Prostate gland (tissue), 2 donors: ENCODE measurements around the gene ZNF185. TPM values are rescaled to one million over a fixed set of nuclear protein-coding genes. Genes with fewer than 3 reads are reported as not detected.
A peak's percentile ranks its signal among the peaks of the same experiment; 100 is the strongest.

Experiments used
- DNase-seq: peaks from one replicate; pipeline ENCODE4 v3.0.0-alpha.2; 2019; ENCODE audit warnings: low spot score
- H3K27ac ChIP-seq, 2 donors: fragments of 200-600 bp; sonication (generic); 2 replicates each; pipeline ENCODE4 v1.5.1; 2017 to 2019
- H3K27me3 ChIP-seq: fragments of 200-600 bp; sonication (generic); replicated peaks from 2 replicates; pipeline ENCODE4 v1.5.1; 2019; ENCODE audit not compliant: insufficient read depth
- H3K36me3 ChIP-seq, 2 donors: fragments of 200-600 bp; sonication (generic); 1 replicate in 1 of 2; 2 replicates in 1 of 2; pipeline versions ENCODE4 v1.5.1 to v1.8.1; 2017 to 2019
- H3K4me1 ChIP-seq: fragments of 200-600 bp; sonication (generic); replicated peaks from 2 replicates; pipeline ENCODE4 v1.5.1; 2019
- H3K4me3 ChIP-seq, 2 donors: fragments of 200-600 bp; sonication (generic); 2 replicates each; pipeline ENCODE4 v1.5.1; 2017 to 2019
- H3K9me3 ChIP-seq: fragments of 200-600 bp; sonication (generic); 2 replicates; pipeline ENCODE4 v1.5.1; 2017
- POLR2A ChIP-seq: fragments of 450-650 bp; IDR thresholded peaks from one replicate; pipeline ENCODE4 v1.6.1; 2016; ENCODE audit warnings: antibody characterized with exemption, mild to moderate bottlenecking
- POLR2AphosphoS5 ChIP-seq: sonication (generic); formaldehyde crosslinking; IDR thresholded peaks from one replicate; pipeline ENCODE4 v1.6.1; 2017; ENCODE audit warnings: antibody characterized with exemption
- WGBS: methylation state at CpG from one replicate; pipeline ENCODE4 v1.1.5; 2018; 5-methylcytosine and 5-hydroxymethylcytosine counted together
- intact Hi-C: fragments of 100-400 bp; cut with DNase I; formaldehyde crosslinking; loops from one replicate; pipeline ENCODE4 v1.14.2; 2022
- total RNA-seq, 2 donors: library from RNA; depleted of rRNA; stranded (reverse); fragments of >200 nt; gene quantifications; one replicate each; pipeline ENCODE4 v1.1.0, GENCODE V29; 2016
- TF ChIP-seq, protein P1 (sequence below), 4 experiments: fragments of 200-600 bp in 2 of 4; fragments of 450-650 bp in 2 of 4; sonication (generic) in 2 of 4; IDR thresholded peaks; 1 replicate in 3 of 4; 2 replicates in 1 of 4; pipeline ENCODE4 v1.5.1; 2016 to 2019; ENCODE audit warnings: antibody characterized with exemption in 4 of 4, mild to moderate bottlenecking in 2 of 4, moderate library complexity in 2 of 4

ZNF185 gene
- total RNA-seq, 2 donors from 2014 or later, result 20.3 to 27.1 TPM

DNA sequence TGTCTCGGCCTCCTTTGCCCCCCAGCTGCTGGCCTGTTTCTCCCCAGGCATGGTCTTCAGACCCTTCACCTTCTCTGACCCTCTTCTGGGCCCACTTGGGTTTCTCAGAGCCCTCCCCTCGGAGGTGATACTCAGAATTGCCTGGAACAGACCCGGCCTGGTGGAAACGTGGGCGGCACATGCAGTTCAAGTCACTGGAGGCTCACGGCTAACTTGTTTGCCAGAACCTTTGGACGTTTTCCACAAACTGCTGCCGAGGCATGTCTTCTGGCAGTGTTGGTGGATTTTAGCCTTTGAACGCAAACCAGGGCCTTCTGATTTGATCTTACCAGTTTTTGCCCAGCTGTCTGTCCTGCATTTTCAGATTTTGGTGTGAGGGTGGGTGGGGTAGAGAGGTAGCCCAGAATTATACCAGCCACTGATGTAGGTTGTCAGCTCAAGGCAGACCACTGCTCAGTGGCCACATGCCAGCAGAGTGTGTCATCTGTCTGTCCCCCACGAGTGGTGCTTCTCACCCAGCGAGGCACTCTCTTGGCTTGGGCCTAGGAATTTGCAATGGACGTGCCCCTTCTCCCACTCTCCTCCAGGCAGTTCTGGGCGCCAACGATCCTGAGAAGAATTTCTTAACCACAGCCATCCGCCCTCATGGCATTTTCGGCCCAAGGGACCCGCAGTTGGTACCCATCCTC is 32.5 kb upstream of the ZNF185 start:
- Histone ChIP-seq H3K9me3 (no peaks in the 10 kb centered on the region), H3K4me1 (no peaks in the 10 kb centered on the region), H3K4me3 (no peak overlapping the region), H3K27ac (peak overlapping the region in 1 of 2 donors; percentile 35), H3K36me3 (no peaks in the 10 kb centered on the region), H3K27me3 (no peaks in the 10 kb centered on the region)
- TF ChIP-seq POLR2AphosphoS5, result no peak
- no peak for TF ChIP-seq POLR2A
- TF ChIP-seq, protein P1, sequence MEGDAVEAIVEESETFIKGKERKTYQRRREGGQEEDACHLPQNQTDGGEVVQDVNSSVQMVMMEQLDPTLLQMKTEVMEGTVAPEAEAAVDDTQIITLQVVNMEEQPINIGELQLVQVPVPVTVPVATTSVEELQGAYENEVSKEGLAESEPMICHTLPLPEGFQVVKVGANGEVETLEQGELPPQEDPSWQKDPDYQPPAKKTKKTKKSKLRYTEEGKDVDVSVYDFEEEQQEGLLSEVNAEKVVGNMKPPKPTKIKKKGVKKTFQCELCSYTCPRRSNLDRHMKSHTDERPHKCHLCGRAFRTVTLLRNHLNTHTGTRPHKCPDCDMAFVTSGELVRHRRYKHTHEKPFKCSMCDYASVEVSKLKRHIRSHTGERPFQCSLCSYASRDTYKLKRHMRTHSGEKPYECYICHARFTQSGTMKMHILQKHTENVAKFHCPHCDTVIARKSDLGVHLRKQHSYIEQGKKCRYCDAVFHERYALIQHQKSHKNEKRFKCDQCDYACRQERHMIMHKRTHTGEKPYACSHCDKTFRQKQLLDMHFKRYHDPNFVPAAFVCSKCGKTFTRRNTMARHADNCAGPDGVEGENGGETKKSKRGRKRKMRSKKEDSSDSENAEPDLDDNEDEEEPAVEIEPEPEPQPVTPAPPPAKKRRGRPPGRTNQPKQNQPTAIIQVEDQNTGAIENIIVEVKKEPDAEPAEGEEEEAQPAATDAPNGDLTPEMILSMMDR (IDR thresholded peaks at IDR 0.05), result no peak
- WGBS, result 23% methylated on average over 17 of the region's 17 CpGs
- intact Hi-C loops, result no loop called here
- peak; percentile 23 for DNase-seq

DNA sequence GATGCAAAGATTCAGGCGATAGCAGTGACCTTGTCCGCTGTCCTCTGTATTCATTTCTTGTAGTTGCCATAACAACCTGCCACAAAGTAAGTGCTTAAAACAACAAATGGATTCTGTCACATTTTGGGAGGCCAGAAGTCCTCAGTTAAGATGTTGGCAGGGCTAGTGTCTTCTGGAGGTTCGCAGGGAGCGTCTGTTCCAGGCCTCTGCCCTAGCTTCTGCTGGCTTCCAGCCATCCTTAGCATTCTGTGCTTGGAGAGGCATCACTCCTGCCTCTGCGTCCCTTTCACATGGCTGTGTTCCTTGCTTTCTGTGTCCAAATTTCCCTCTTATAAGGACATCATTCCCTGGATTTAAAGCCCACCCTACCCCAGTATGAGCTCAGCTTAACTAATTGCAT is 31.5 kb upstream of the ZNF185 start:
- no peaks in the 10 kb centered on the region for H3K27me3 ChIP-seq
- no peak for DNase-seq
- TF ChIP-seq POLR2A (no peak), POLR2AphosphoS5 (no peak)
- TF ChIP-seq, protein P1 (IDR thresholded peaks at IDR 0.05), result no peak
- no peak overlapping the region for H3K4me3 ChIP-seq
- WGBS, result 69% methylated on average over 5 of the region's 5 CpGs
- no peaks in the 10 kb centered on the region for H3K9me3 ChIP-seq
- H3K36me3 ChIP-seq, result no peaks in the 10 kb centered on the region
- intact Hi-C loops, result no loop called here
- no peaks in the 10 kb centered on the region for H3K4me1 ChIP-seq
- no peak overlapping the region for H3K27ac ChIP-seq

DNA sequence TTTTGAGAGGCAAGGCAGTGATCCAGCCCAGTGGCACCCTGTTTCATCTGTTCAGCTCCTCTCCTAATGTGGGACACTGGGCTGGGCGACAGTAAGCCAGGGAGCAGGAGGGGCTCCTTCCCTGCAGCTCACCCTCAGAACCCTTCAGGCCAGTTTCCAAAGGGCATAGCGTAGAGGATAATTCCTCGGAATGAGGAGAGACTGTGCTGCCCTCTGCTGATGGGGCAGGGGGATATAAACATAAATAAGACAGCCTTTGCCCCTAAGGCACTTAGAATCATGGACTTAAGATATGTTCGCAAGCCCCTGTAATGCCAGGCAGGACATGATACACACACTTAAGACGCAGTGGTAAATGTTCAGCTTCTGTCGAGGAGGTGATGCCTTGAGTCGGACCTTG is 27.9 kb upstream of the ZNF185 start:
- no peak overlapping the region for H3K4me3 ChIP-seq
- H3K27me3 ChIP-seq, result no peaks in the 10 kb centered on the region
- no peaks in the 10 kb centered on the region for H3K9me3 ChIP-seq
- no peaks in the 10 kb centered on the region for H3K36me3 ChIP-seq
- H3K4me1 ChIP-seq, result no peaks in the 10 kb centered on the region
- 77% methylated on average over 7 of the region's 7 CpGs for WGBS
- intact Hi-C loops, result no loop called here
- no peak overlapping the region for H3K27ac ChIP-seq
- no peak for DNase-seq
- TF ChIP-seq POLR2A, result no peak
- TF ChIP-seq POLR2AphosphoS5, result no peak
- TF ChIP-seq, protein P1 (IDR thresholded peaks at IDR 0.05), result no peak

DNA sequence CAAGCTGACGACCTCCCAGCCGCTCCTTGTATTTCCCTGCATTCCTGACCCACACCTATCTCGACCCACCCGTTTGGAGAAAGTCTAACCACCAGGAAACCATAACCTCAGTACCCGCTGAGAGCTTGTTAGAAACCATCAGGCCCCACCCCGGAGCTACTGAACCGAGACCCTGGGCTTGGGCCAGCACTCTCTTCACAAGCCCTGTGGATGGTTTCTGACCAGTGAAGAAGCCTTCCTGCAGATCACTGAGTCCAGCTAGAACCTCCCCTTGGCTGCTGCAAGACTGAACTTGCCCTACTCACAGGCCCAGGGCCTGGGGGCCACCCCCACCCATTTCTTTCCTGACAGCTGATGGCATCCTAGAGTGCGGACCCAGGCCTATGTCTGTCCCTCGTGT is 26.6 kb upstream of the ZNF185 start:
- Histone ChIP-seq H3K27me3 (no peaks in the 10 kb centered on the region), H3K27ac (no peak overlapping the region), H3K36me3 (no peaks in the 10 kb centered on the region), H3K9me3 (no peaks in the 10 kb centered on the region), H3K4me3 (no peak overlapping the region), H3K4me1 (no peaks in the 10 kb centered on the region)
- no peak for DNase-seq
- intact Hi-C loops, result no loop called here
- 77% methylated on average over 7 of the region's 9 CpGs for WGBS
- TF ChIP-seq POLR2AphosphoS5 (no peak), POLR2A (no peak)
- TF ChIP-seq, protein P1 (IDR thresholded peaks at IDR 0.05), result no peak

DNA sequence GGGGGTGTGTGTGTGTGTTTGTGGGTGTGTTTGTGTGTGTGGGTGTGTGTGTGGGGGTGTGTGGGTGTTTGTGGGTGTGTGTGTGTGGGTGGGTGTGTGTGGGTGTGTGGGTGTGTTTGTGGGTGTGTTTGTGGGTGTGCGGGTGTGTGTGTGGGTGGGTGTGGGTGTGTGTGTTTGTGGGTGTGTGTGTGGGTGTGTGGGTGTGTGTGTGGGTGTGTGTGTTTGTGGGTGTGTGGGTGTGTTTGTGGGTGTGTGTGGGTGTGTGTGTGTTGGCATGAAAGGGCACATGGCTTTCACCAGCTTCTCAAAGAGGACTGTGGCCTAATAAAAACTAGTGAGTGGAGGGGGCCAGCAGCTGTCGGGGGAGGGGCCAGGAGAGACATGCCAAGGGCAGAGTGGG is 25.3 kb upstream of the ZNF185 start:
- no peaks in the 10 kb centered on the region for H3K36me3 ChIP-seq
- no peaks in the 10 kb centered on the region for H3K27me3 ChIP-seq
- no peak overlapping the region for H3K4me3 ChIP-seq
- intact Hi-C loops, result no loop called here
- H3K9me3 ChIP-seq, result no peaks in the 10 kb centered on the region
- DNase-seq, result no peak
- H3K27ac ChIP-seq, result no peak overlapping the region
- no peak for TF ChIP-seq POLR2A
- TF ChIP-seq POLR2AphosphoS5, result no peak
- TF ChIP-seq, protein P1 (IDR thresholded peaks at IDR 0.05), result no peak
- H3K4me1 ChIP-seq, result no peaks in the 10 kb centered on the region
- WGBS, result 71% methylated on average over 2 of the region's 2 CpGs
